Measurements from ENCODE around the gene MPZL2.

Gene MPZL2

GRCh38 chr11:118281284-118281683, 17.2 kb upstream of the MPZL2 start:
- DNase-seq (ENCODE audit: extremely low spot score) = no peak
- ChIA-PET CTCF (no interaction called here), POLR2A (no interaction called here)
- no peak for TF ChIP-seq HDGF (IDR thresholded peaks at IDR 0.05; ENCODE audit: borderline replicate concordance)
- TF ChIP-seq FOXA1 (IDR thresholded peaks at IDR 0.05) = no peak
- no peak for TF ChIP-seq FOXK2 (IDR thresholded peaks at IDR 0.05)
- TF ChIP-seq FOXM1 (IDR thresholded peaks at IDR 0.05; ENCODE audit: borderline replicate concordance) = no peak
- TF ChIP-seq NFRKB (IDR thresholded peaks at IDR 0.05) = no peak
- TF ChIP-seq LEF1 (IDR thresholded peaks at IDR 0.05; ENCODE audit: borderline replicate concordance) = no peak
- no peak for TF ChIP-seq ELF4 (IDR thresholded peaks at IDR 0.05)
- TF ChIP-seq CTBP1 (IDR thresholded peaks at IDR 0.05; ENCODE audit: borderline replicate concordance) = no peak
- TF ChIP-seq TARDBP (IDR thresholded peaks at IDR 0.05) = no peak
- no peak for TF ChIP-seq ZNF384 (IDR thresholded peaks at IDR 0.05)
- TF ChIP-seq L3MBTL2 (conservative IDR thresholded peaks at IDR 0.05) = no peak

- ChIA-PET CTCF (interaction anchor here (0.9 to 1.0 kb wide), 2 partner anchors 18 to 79 kb away, joined by 3 to 4 read pairs; no protein-coding TSS in a partner anchor), POLR2A (interaction anchor here (0.9 kb wide), 1 partner anchor 25 kb away, joined by 3 read pairs; the partner anchor contains the start of gene MPZL3)
- DNase-seq (ENCODE audit: extremely low spot score) = no peak
- no peak for TF ChIP-seq PKNOX1 (IDR thresholded peaks at IDR 0.05)
- no peak for TF ChIP-seq FOXA1 (IDR thresholded peaks at IDR 0.05)
- TF ChIP-seq CTBP1 (IDR thresholded peaks at IDR 0.05; ENCODE audit: borderline replicate concordance) = no peak
- no peak for TF ChIP-seq L3MBTL2 (conservative IDR thresholded peaks at IDR 0.05)
- TF ChIP-seq FOXM1 (IDR thresholded peaks at IDR 0.05; ENCODE audit: borderline replicate concordance) = no peak
- TF ChIP-seq ARNT (IDR thresholded peaks at IDR 0.05) = no peak
- TF ChIP-seq LEF1 (IDR thresholded peaks at IDR 0.05; ENCODE audit: borderline replicate concordance) = no peak
- no peak for TF ChIP-seq FOXK2 (IDR thresholded peaks at IDR 0.05)
- TF ChIP-seq BHLHE40 (IDR thresholded peaks at IDR 0.05; ENCODE audit: borderline replicate concordance) = no peak
- no peak for TF ChIP-seq TARDBP (IDR thresholded peaks at IDR 0.05)
- no peak for TF ChIP-seq ZNF384 (IDR thresholded peaks at IDR 0.05)
- TF ChIP-seq ELF4 (IDR thresholded peaks at IDR 0.05) = no peak
- TF ChIP-seq NFRKB (IDR thresholded peaks at IDR 0.05) = no peak
- TF ChIP-seq SP1 (IDR thresholded peaks at IDR 0.05) = no peak
Measured at GRCh38 chr11:118277312-118277711, 13.2 kb upstream of the MPZL2 start.

GRCh38 chr11:118276422-118276821, 12.3 kb upstream of the MPZL2 start:
- CTCF ChIA-PET = no interaction called here
- POLR2A ChIA-PET = no interaction called here
- DNase-seq (ENCODE audit: extremely low spot score) = no peak
- TF ChIP-seq ARNT (IDR thresholded peaks at IDR 0.05) (no peak), CTBP1 (IDR thresholded peaks at IDR 0.05; ENCODE audit: borderline replicate concordance) (no peak), TARDBP (IDR thresholded peaks at IDR 0.05) (no peak), SP1 (IDR thresholded peaks at IDR 0.05) (no peak), HDGF (IDR thresholded peaks at IDR 0.05; ENCODE audit: borderline replicate concordance) (no peak), ZNF384 (IDR thresholded peaks at IDR 0.05) (no peak), LEF1 (IDR thresholded peaks at IDR 0.05; ENCODE audit: borderline replicate concordance) (no peak), PKNOX1 (IDR thresholded peaks at IDR 0.05) (no peak), BHLHE40 (IDR thresholded peaks at IDR 0.05; ENCODE audit: borderline replicate concordance) (no peak), FOXK2 (IDR thresholded peaks at IDR 0.05) (no peak), SUZ12 (IDR thresholded peaks at IDR 0.05) (no peak), ELF4 (IDR thresholded peaks at IDR 0.05) (no peak), NFRKB (IDR thresholded peaks at IDR 0.05) (no peak), L3MBTL2 (conservative IDR thresholded peaks at IDR 0.05) (no peak), FOXM1 (IDR thresholded peaks at IDR 0.05; ENCODE audit: borderline replicate concordance) (no peak), FOXA1 (IDR thresholded peaks at IDR 0.05) (no peak)

GRCh38 chr11:118275176-118275575, 11.1 kb upstream of the MPZL2 start:
- ChIA-PET POLR2A (no interaction called here), CTCF (no interaction called here)
- TF ChIP-seq L3MBTL2 (conservative IDR thresholded peaks at IDR 0.05) (no peak), ELF4 (IDR thresholded peaks at IDR 0.05) (no peak), FOXA1 (IDR thresholded peaks at IDR 0.05) (no peak), ARNT (IDR thresholded peaks at IDR 0.05) (no peak), HDGF (IDR thresholded peaks at IDR 0.05; ENCODE audit: borderline replicate concordance) (no peak), PKNOX1 (IDR thresholded peaks at IDR 0.05) (no peak), SP1 (IDR thresholded peaks at IDR 0.05) (no peak), LEF1 (IDR thresholded peaks at IDR 0.05; ENCODE audit: borderline replicate concordance) (no peak), TARDBP (IDR thresholded peaks at IDR 0.05) (no peak), BHLHE40 (IDR thresholded peaks at IDR 0.05; ENCODE audit: borderline replicate concordance) (no peak), ZNF384 (IDR thresholded peaks at IDR 0.05) (no peak), CTBP1 (IDR thresholded peaks at IDR 0.05; ENCODE audit: borderline replicate concordance) (no peak), FOXK2 (IDR thresholded peaks at IDR 0.05) (no peak), FOXM1 (IDR thresholded peaks at IDR 0.05; ENCODE audit: borderline replicate concordance) (no peak), SUZ12 (IDR thresholded peaks at IDR 0.05) (no peak), NFRKB (IDR thresholded peaks at IDR 0.05) (no peak)

GRCh38 chr11:118274186-118274585, 10.1 kb upstream of the MPZL2 start:
- CTCF ChIA-PET = no interaction called here
- TF ChIP-seq FOXK2 (IDR thresholded peaks at IDR 0.05) (no peak), FOXA1 (IDR thresholded peaks at IDR 0.05) (no peak), SP1 (IDR thresholded peaks at IDR 0.05) (no peak), LEF1 (IDR thresholded peaks at IDR 0.05; ENCODE audit: borderline replicate concordance) (no peak), TARDBP (IDR thresholded peaks at IDR 0.05) (no peak), SUZ12 (IDR thresholded peaks at IDR 0.05) (no peak), CTBP1 (IDR thresholded peaks at IDR 0.05; ENCODE audit: borderline replicate concordance) (no peak), ZNF384 (IDR thresholded peaks at IDR 0.05) (no peak), L3MBTL2 (conservative IDR thresholded peaks at IDR 0.05) (no peak), BHLHE40 (IDR thresholded peaks at IDR 0.05; ENCODE audit: borderline replicate concordance) (no peak), HDGF (IDR thresholded peaks at IDR 0.05; ENCODE audit: borderline replicate concordance) (no peak), NFRKB (IDR thresholded peaks at IDR 0.05) (no peak)
- POLR2A ChIA-PET = no interaction called here
- no peak for DNase-seq (ENCODE audit: extremely low spot score)

More at GRCh38 chr11:118275176-118275575, 11.1 kb upstream of the MPZL2 start:
- no peak for DNase-seq (ENCODE audit: extremely low spot score)

GRCh38 chr11:118272001-118272400, 7.9 kb upstream of the MPZL2 start:
- ChIA-PET CTCF (no interaction called here), POLR2A (no interaction called here)
- no peak for DNase-seq (ENCODE audit: extremely low spot score)
- TF ChIP-seq PKNOX1 (IDR thresholded peaks at IDR 0.05) (no peak), FOXA1 (IDR thresholded peaks at IDR 0.05) (no peak), CTBP1 (IDR thresholded peaks at IDR 0.05; ENCODE audit: borderline replicate concordance) (no peak), NFRKB (IDR thresholded peaks at IDR 0.05) (no peak), LEF1 (IDR thresholded peaks at IDR 0.05; ENCODE audit: borderline replicate concordance) (no peak)

All from HEK293T (cell line).